HepG2 (cell line): ENCODE data around the gene FMNL2. TPM values are rescaled to one million over a fixed set of nuclear protein-coding genes. Genes with fewer than 3 reads are reported as not detected.

Source experiments
- ATF2 ChIP-seq: sonication (generic); formaldehyde crosslinking; IDR thresholded peaks from 2 replicates; pipeline ENCODE4 v1.4.0; 2020; ENCODE audit warnings: missing genetic modification reagents
- CREM ChIP-seq, 2 experiments: sonication (generic) in 1 of 2; formaldehyde crosslinking in 1 of 2; IDR thresholded peaks; 2 replicates each; pipeline versions ENCODE4 v1.4.0 to v1.6.1; 2016 to 2020; ENCODE audit warnings: antibody characterized with exemption in 1 of 2, mild to moderate bottlenecking in 1 of 2, missing genetic modification reagents in 1 of 2
- ETV5 ChIP-seq: IDR thresholded peaks from 2 replicates; pipeline ENCODE4 v1.6.1; 2018; ENCODE audit warnings: missing biosample characterization, missing genetic modification reagents, inconsistent platforms, borderline replicate concordance
- ETV6 ChIP-seq: sonication (generic); formaldehyde crosslinking; conservative IDR thresholded peaks from 2 replicates; pipeline ENCODE4 v1.4.0; 2020; ENCODE audit warnings: missing genetic modification reagents
- HNF4G ChIP-seq, 2 experiments: sonication (generic) in 1 of 2; formaldehyde crosslinking in 1 of 2; IDR thresholded peaks; 2 replicates each; pipeline versions ENCODE4 v1.4.0 to v1.6.1; 2011 to 2020; ENCODE audit warnings: borderline replicate concordance in 2 of 2, low read depth in 2 of 2, mild to moderate bottlenecking in 2 of 2, low read length in 1 of 2, missing genetic modification reagents in 1 of 2, moderate library complexity in 1 of 2
- IRF2 ChIP-seq: IDR thresholded peaks from 2 replicates; pipeline ENCODE4 v1.6.1; 2018; ENCODE audit warnings: missing genetic modification reagents, missing compliant biosample characterization
- ISL2 ChIP-seq: sonication (generic); formaldehyde crosslinking; IDR thresholded peaks from 2 replicates; pipeline ENCODE4 v1.5.0; 2020; ENCODE audit warnings: missing genetic modification reagents
- KLF16 ChIP-seq, 2 experiments: sonication (generic) in 1 of 2; formaldehyde crosslinking in 1 of 2; IDR thresholded peaks; 2 replicates each; pipeline versions ENCODE4 v1.6.1 to v1.8.0; 2016 to 2023; ENCODE audit warnings: missing genetic modification reagents in 2 of 2, missing compliant biosample characterization in 1 of 2
- MIER3 ChIP-seq: IDR thresholded peaks from 2 replicates; pipeline ENCODE4 v1.6.1; 2016; ENCODE audit warnings: missing compliant biosample characterization, borderline replicate concordance
- MXD4 ChIP-seq: IDR thresholded peaks from 2 replicates; pipeline ENCODE4 v1.6.1; 2016; ENCODE audit warnings: mild to moderate bottlenecking, missing biosample characterization, missing genetic modification reagents
- NAIF1 ChIP-seq: sonication (generic); formaldehyde crosslinking; IDR thresholded peaks from 2 replicates; pipeline ENCODE4 v1.5.0; 2020; ENCODE audit warnings: mild to moderate bottlenecking, missing genetic modification reagents, borderline replicate concordance
- RFX1 ChIP-seq: fragments of 450-650 bp; IDR thresholded peaks from 2 replicates; pipeline ENCODE4 v1.6.1; 2017
- ZBTB26 ChIP-seq: IDR thresholded peaks from 2 replicates; pipeline ENCODE4 v1.6.1; 2016; ENCODE audit warnings: missing compliant biosample characterization, missing genetic modification reagents, borderline replicate concordance
- ZBTB7A ChIP-seq: sonication (generic); formaldehyde crosslinking; IDR thresholded peaks from 2 replicates; pipeline ENCODE4 v1.8.0; 2022; ENCODE audit warnings: mild to moderate bottlenecking, missing genetic modification reagents
- ZNF577 ChIP-seq: sonication (generic); formaldehyde crosslinking; IDR thresholded peaks from 2 replicates; pipeline ENCODE4 v1.4.0; 2020; ENCODE audit warnings: mild to moderate bottlenecking, low read depth, missing genetic modification reagents, borderline replicate concordance
- ZNF773 ChIP-seq: sonication (generic); formaldehyde crosslinking; IDR thresholded peaks from 2 replicates; pipeline ENCODE4 v1.4.0; 2020; ENCODE audit warnings: missing genetic modification reagents, borderline replicate concordance
- ZNF878 ChIP-seq: sonication (generic); formaldehyde crosslinking; IDR thresholded peaks from 2 replicates; pipeline ENCODE4 v1.8.1; 2023; ENCODE audit warnings: mild to moderate bottlenecking, missing genetic modification reagents, moderate library complexity
- polyA plus RNA-seq, 8 experiments: library from polyadenylated mRNA; depleted of rRNA in 3 of 8; stranded (reverse) in 7 of 8; unstranded in 1 of 8; fragments of >200 nt; fragmentation: Illumina TruSeq in 4 of 8; extraction: Trizol in 4 of 8; gene quantifications; 2 replicates each; pipeline versions ENCODE4 v1.2.1 to v1.2.3, GENCODE V29; 2011 to 2016; ENCODE audit warnings: low read depth in 4 of 8, missing spikeins in 1 of 8, mixed read lengths in 1 of 8; ENCODE audit not compliant: insufficient read depth in 1 of 8
- total RNA-seq, 5 experiments: library from RNA; depleted of rRNA; stranded (reverse); fragments of >200 nt; fragmentation: Illumina TruSeq; extraction: Trizol; gene quantifications; 2 replicates each; pipeline ENCODE4 v1.2.3, GENCODE V29; 2016; ENCODE audit warnings: low read depth in 1 of 5
- TF ChIP-seq, protein P1 (sequence below): sonication (generic); formaldehyde crosslinking; IDR thresholded peaks from 2 replicates; pipeline ENCODE4 v1.4.0; 2020; ENCODE audit warnings: missing genetic modification reagents, borderline replicate concordance
- TF ChIP-seq, protein P2 (sequence below): IDR thresholded peaks from 2 replicates; pipeline ENCODE4 v1.6.1; 2016
- TF ChIP-seq, protein P3 (sequence below): IDR thresholded peaks from 2 replicates; pipeline ENCODE4 v1.6.1; 2016; ENCODE audit warnings: mild to moderate bottlenecking

Gene FMNL2
- total and polyA plus RNA-seq, 2 of the 13 experiments (the other 11 are each of a cell fraction or from before 2014, with no cell fraction given): 66.5 to 67.7 TPM

DNA sequence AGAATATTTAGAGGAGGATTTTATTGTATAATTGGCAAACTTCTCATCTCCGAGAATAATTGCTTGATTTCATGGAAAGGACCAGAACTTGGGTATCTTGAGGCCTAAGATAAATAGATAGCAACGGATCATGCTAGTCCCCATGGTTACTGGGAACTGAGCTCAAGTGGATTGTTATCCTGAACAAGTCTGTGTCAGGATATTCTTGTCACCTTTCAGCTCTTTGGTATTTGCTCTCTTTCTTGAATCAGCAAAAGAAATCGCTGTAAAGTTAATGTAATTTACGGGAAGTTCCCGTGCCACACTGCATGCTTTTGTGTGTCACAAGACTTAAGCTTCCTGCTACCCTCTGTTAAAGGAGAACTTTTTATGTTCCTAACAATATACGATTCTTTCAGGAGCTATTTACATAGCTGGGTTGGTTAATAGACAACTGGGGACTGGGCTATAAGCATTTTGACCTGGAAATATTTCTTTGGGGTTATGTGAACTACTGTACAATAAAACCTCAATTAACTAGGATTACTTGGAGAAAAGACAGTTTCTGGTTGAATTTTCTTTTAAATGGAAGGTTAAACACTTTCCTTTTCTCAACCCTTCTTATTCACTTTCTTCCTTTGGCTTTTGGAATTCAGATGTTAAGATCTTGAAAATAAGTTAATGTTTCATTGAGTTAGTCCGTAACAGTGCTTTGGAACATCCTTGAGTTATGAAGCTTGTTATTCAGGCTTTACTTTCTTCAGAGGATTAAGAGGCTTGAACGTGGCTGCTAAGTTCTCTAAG lies 151.2 kb downstream of the FMNL2 start (continued):
- TF ChIP-seq, protein P1, sequence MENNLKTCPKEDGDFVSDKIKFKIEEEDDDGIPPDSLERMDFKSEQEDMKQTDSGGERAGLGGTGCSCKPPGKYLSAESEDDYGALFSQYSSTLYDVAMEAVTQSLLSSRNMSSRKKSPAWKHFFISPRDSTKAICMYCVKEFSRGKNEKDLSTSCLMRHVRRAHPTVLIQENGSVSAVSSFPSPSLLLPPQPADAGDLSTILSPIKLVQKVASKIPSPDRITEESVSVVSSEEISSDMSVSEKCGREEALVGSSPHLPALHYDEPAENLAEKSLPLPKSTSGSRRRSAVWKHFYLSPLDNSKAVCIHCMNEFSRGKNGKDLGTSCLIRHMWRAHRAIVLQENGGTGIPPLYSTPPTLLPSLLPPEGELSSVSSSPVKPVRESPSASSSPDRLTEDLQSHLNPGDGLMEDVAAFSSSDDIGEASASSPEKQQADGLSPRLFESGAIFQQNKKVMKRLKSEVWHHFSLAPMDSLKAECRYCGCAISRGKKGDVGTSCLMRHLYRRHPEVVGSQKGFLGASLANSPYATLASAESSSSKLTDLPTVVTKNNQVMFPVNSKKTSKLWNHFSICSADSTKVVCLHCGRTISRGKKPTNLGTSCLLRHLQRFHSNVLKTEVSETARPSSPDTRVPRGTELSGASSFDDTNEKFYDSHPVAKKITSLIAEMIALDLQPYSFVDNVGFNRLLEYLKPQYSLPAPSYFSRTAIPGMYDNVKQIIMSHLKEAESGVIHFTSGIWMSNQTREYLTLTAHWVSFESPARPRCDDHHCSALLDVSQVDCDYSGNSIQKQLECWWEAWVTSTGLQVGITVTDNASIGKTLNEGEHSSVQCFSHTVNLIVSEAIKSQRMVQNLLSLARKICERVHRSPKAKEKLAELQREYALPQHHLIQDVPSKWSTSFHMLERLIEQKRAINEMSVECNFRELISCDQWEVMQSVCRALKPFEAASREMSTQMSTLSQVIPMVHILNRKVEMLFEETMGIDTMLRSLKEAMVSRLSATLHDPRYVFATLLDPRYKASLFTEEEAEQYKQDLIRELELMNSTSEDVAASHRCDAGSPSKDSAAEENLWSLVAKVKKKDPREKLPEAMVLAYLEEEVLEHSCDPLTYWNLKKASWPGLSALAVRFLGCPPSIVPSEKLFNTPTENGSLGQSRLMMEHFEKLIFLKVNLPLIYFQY: peak; percentile 62
- TF ChIP-seq, protein P2, sequence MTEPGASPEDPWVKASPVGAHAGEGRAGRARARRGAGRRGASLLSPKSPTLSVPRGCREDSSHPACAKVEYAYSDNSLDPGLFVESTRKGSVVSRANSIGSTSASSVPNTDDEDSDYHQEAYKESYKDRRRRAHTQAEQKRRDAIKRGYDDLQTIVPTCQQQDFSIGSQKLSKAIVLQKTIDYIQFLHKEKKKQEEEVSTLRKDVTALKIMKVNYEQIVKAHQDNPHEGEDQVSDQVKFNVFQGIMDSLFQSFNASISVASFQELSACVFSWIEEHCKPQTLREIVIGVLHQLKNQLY: peak; percentile 93
- peak; percentile 84 for TF ChIP-seq MXD4
- peak; percentile 67; the same call in 1 of the 2 replicates for TF ChIP-seq HNF4G (IDR thresholded peaks at IDR 0.05; ENCODE audit: borderline replicate concordance, low read depth, low read length)
- no peak for TF ChIP-seq HNF4G (CRISPR knock-in tag; IDR thresholded peaks at IDR 0.05; ENCODE audit: borderline replicate concordance, low read depth)
- TF ChIP-seq MIER3: peak; percentile 97; the same call in 1 of the 2 replicates
- peak; percentile 89 for TF ChIP-seq ATF2 (CRISPR knock-in tag)
- TF ChIP-seq, protein P3, sequence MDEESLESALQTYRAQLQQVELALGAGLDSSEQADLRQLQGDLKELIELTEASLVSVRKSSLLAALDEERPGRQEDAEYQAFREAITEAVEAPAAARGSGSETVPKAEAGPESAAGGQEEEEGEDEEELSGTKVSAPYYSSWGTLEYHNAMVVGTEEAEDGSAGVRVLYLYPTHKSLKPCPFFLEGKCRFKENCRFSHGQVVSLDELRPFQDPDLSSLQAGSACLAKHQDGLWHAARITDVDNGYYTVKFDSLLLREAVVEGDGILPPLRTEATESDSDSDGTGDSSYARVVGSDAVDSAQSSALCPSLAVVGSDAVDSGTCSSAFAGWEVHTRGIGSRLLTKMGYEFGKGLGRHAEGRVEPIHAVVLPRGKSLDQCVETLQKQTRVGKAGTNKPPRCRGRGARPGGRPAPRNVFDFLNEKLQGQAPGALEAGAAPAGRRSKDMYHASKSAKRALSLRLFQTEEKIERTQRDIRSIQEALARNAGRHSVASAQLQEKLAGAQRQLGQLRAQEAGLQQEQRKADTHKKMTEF: peak; percentile 99
- peak; percentile 69 for TF ChIP-seq RFX1
- TF ChIP-seq ETV6: 0 out of 2 replicates have a peak, but pooled peaks have one; percentile 49
- no peak for TF ChIP-seq ZBTB7A
- TF ChIP-seq ZBTB26 (CRISPR knock-in tag): peak; percentile 97
- peak; percentile 96 for TF ChIP-seq IRF2 (CRISPR knock-in tag)
- peak in 1 of 2 experiments; percentile 96; a peak in 2 of 4 replicates for TF ChIP-seq KLF16 (CRISPR knock-in tag; IDR thresholded peaks at IDR 0.05)
- TF ChIP-seq ZNF773 (CRISPR knock-in tag): no peak
- TF ChIP-seq CREM (IDR thresholded peaks at IDR 0.05): peak; percentile 90
- no peak for TF ChIP-seq CREM (CRISPR knock-in tag; IDR thresholded peaks at IDR 0.05)
- TF ChIP-seq NAIF1 (CRISPR knock-in tag): peak; percentile 50; the same call in 1 of the 2 replicates
- peak; percentile 99 for TF ChIP-seq ISL2 (CRISPR knock-in tag)
- peak; percentile 98 for TF ChIP-seq ETV5 (CRISPR knock-in tag)
- no peak for TF ChIP-seq ZNF577
- TF ChIP-seq ZNF878 (CRISPR knock-in tag): peak; percentile 62; the same call in 1 of the 2 replicates
